GM19035 (cell line): ENCODE data around the gene S1PR2.
"Not testable (repeated sequence)": the region's sequence is repeated elsewhere in the genome, so short reads cannot be mapped to it uniquely, and the experiment has no call there.

ENCODE experiments used
- ATAC-seq: cut with Tn5 transposase; IDR thresholded peaks from one replicate; pipeline ENCODE4 v1.9.1; 2021; ENCODE audit not compliant: unreplicated experiment

Gene S1PR2

GRCh38 chr19:10226376-10227025 is 4.6 kb downstream of the S1PR2 start:
- no peak for ATAC-seq

- no peak for ATAC-seq
Measured at GRCh38 chr19:10226021-10226375, 5.1 kb downstream of the S1PR2 start.

GRCh38 chr19:10224337-10224736 is 6.8 kb downstream of the S1PR2 start:
- no peak for ATAC-seq

- ATAC-seq, result no peak
Measured at GRCh38 chr19:10223488-10224213, 7.5 kb downstream of the S1PR2 start.

- no peak for ATAC-seq
Measured at GRCh38 chr19:10222201-10222890, 8.8 kb downstream of the S1PR2 start.

- ATAC-seq, result no peak
Measured at GRCh38 chr19:10220695-10221094, 10.4 kb downstream of the S1PR2 start.

GRCh38 chr19:10219678-10220077 is 11.5 kb downstream of the S1PR2 start:
- peak; percentile 65 for ATAC-seq

- ATAC-seq, result no peak
Measured at GRCh38 chr19:10217085-10217484, 14.0 kb downstream of the S1PR2 start.

- ATAC-seq, result no peak
Measured at GRCh38 chr19:10214784-10215183, 16.3 kb downstream of the S1PR2 start.

GRCh38 chr19:10211691-10212090 is 19.4 kb downstream of the S1PR2 start:
- no peak for ATAC-seq

GRCh38 chr19:10211061-10211460 is 20.1 kb downstream of the S1PR2 start:
- ATAC-seq, result no peak

GRCh38 chr19:10209315-10209714 is 21.8 kb downstream of the S1PR2 start:
- ATAC-seq, result no peak

- ATAC-seq, result no peak
Measured at GRCh38 chr19:10207026-10207425, 24.1 kb downstream of the S1PR2 start.

- no peak for ATAC-seq
Measured at GRCh38 chr19:10206226-10206885, 24.8 kb downstream of the S1PR2 start.

GRCh38 chr19:10205636-10206035 is 25.5 kb downstream of the S1PR2 start:
- no peak for ATAC-seq

- no peak for ATAC-seq
Measured at GRCh38 chr19:10203686-10204085, 27.4 kb downstream of the S1PR2 start.

- no peak for ATAC-seq
Measured at GRCh38 chr19:10201176-10201575, 30.0 kb downstream of the S1PR2 start.

- ATAC-seq, result not testable (repeated sequence)
Measured at GRCh38 chr19:10200101-10200500, 31.0 kb downstream of the S1PR2 start.

GRCh38 chr19:10198889-10199644 is 32.1 kb downstream of the S1PR2 start:
- not testable (repeated sequence) for ATAC-seq

GRCh38 chr19:10195199-10195519 is 36.0 kb downstream of the S1PR2 start:
- no peak for ATAC-seq
